Calu3 (cell line): Measurements from ENCODE around the gene CD6. TPM values are rescaled to one million over a fixed set of nuclear protein-coding genes. Genes with fewer than 3 reads are reported as not detected.

ENCODE experiments used
- BruUV-seq: library from RNA; stranded (reverse); fragments of 400-500 nt; replicated peaks from 2 replicates; lab custom pipeline; 2021; lab: Mats Ljungman, UMichigan
- CTCF ChIA-PET: fragments of 300-600 bp; sonication (Branson Sonifier 250); formaldehyde crosslinking; loops from one replicate; lab custom pipeline; 2022; ENCODE audit warnings: antibody characterized with exemption; lab: Charles Lee
- DNase-seq: peaks from one replicate; pipeline ENCODE4 v3.0.0; 2022
- H3K27ac Mint-ChIP-seq: one replicate; pipeline ENCODE4 v1.8.0; 2022; ENCODE audit warnings: mixed read lengths; ENCODE audit not compliant: unreplicated experiment
- H3K27me3 Mint-ChIP-seq: one replicate; pipeline ENCODE4 v1.8.0; 2022; ENCODE audit warnings: mixed read lengths; ENCODE audit not compliant: unreplicated experiment
- H3K36me3 Mint-ChIP-seq: one replicate; pipeline ENCODE4 v1.8.0; 2022; ENCODE audit warnings: mild to moderate bottlenecking, moderate library complexity, mixed read lengths; ENCODE audit not compliant: insufficient read depth, unreplicated experiment
- H3K4me1 Mint-ChIP-seq: one replicate; pipeline ENCODE4 v1.8.0; 2022; ENCODE audit warnings: mild to moderate bottlenecking, low read depth, mixed read lengths; ENCODE audit not compliant: unreplicated experiment
- H3K4me3 Mint-ChIP-seq: one replicate; pipeline ENCODE4 v1.8.0; 2022; ENCODE audit warnings: mild to moderate bottlenecking, low read depth, moderate library complexity, mixed read lengths; ENCODE audit not compliant: unreplicated experiment
- H3K9me3 Mint-ChIP-seq: one replicate; pipeline ENCODE4 v1.8.0; 2022; ENCODE audit warnings: low read depth, mixed read lengths; ENCODE audit not compliant: unreplicated experiment
- intact Hi-C: fragments of 100-400 bp; cut with micrococcal nuclease; formaldehyde crosslinking; loops from one replicate; pipeline ENCODE4 v1.10.0; 2022; ENCODE audit not compliant: unreplicated experiment
- total RNA-seq: library from RNA; stranded (reverse); gene quantifications from 2 replicates; pipeline ENCODE4 v1.2.3, GENCODE V29; 2022
- TF ChIP-seq, protein P1 (sequence below): fragments of 200-600 bp; IDR thresholded peaks from one replicate; pipeline ENCODE4 v1.8.0; 2022; ENCODE audit warnings: antibody characterized with exemption; ENCODE audit not compliant: unreplicated experiment

The CD6 gene
- total RNA-seq, 1 experiment from 2014 or later, result 0.26 TPM

DNA sequence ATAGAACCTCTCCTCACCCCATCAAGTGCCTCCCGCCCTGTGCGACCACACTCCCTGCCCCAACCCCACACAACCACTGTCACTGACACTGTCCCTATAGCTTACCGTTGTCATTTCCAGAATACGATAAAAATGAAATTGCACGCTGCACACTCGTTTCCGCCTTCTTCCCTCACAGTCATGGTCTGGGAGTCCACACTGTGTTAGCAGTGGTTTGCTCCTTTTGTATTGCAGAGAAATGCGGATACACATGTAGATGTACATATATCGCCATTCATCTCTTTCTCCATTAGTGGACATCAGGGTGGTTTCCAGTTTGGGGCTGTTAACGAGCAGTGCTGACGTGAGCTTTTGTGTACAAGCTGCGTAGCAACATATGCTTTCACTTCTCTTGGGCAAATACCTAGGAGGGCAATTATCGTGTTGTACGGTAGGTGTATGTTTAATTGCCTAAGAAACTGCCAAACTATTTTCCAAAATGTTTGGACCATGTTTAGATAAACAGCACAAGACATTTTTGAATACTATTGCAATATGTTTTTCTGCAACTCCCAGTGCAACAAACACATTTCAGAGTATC is 71.6 kb downstream of the CD6 start:
- no peak overlapping the region for H3K4me3 Mint-ChIP-seq
- peaks cover 17% of the 10 kb centered on the region for H3K27me3 Mint-ChIP-seq
- no peak for DNase-seq
- TF ChIP-seq, protein P1, sequence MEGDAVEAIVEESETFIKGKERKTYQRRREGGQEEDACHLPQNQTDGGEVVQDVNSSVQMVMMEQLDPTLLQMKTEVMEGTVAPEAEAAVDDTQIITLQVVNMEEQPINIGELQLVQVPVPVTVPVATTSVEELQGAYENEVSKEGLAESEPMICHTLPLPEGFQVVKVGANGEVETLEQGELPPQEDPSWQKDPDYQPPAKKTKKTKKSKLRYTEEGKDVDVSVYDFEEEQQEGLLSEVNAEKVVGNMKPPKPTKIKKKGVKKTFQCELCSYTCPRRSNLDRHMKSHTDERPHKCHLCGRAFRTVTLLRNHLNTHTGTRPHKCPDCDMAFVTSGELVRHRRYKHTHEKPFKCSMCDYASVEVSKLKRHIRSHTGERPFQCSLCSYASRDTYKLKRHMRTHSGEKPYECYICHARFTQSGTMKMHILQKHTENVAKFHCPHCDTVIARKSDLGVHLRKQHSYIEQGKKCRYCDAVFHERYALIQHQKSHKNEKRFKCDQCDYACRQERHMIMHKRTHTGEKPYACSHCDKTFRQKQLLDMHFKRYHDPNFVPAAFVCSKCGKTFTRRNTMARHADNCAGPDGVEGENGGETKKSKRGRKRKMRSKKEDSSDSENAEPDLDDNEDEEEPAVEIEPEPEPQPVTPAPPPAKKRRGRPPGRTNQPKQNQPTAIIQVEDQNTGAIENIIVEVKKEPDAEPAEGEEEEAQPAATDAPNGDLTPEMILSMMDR, result no peak
- H3K36me3 Mint-ChIP-seq, result no peaks in the 10 kb centered on the region
- BruUV-seq, result no TSS peak
- no peak overlapping the region for H3K27ac Mint-ChIP-seq
- intact Hi-C loops, result no loop called here
- CTCF ChIA-PET, result no interaction called here
- H3K9me3 Mint-ChIP-seq, result no peaks in the 10 kb centered on the region
- H3K4me1 Mint-ChIP-seq, result no peaks in the 10 kb centered on the region

DNA sequence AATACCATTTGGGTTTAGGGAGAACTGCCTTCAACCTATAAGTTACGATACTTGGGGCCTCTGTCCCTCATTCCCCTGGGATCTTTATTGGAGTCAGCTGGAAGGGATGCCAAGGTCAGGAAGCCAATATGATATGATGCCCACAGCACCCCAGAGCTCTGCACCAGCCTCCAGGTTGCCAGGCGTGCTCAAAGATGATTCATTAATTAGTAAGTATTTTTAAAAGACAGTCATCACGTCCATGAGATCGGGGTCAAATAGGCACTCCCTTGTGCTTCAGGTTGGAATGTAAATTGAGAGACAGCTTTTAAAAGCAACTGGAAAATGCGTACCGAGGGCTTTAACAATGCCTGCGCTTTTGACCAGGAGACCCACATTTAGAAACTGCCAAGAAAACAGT is 73.8 kb downstream of the CD6 start:
- Mint-ChIP-seq H3K36me3 (no peaks in the 10 kb centered on the region), H3K4me3 (no peak overlapping the region), H3K9me3 (no peaks in the 10 kb centered on the region), H3K4me1 (no peaks in the 10 kb centered on the region), H3K27ac (no peak overlapping the region), H3K27me3 (peaks cover 39% of the 10 kb centered on the region)
- CTCF ChIA-PET, result no interaction called here
- BruUV-seq, result no TSS peak
- DNase-seq, result no peak
- intact Hi-C loops, result no loop called here
- TF ChIP-seq, protein P1, result no peak

- CTCF ChIA-PET, result interaction anchor here (0.6 kb wide), 1 partner anchor 798 kb away, joined by 5 read pairs; no protein-coding TSS in a partner anchor
- Mint-ChIP-seq H3K27ac (no peak overlapping the region), H3K36me3 (no peaks in the 10 kb centered on the region)
These were observed 75.4 kb downstream of the CD6 start for GRCh38 chr11:61046833-61047232.

DNA sequence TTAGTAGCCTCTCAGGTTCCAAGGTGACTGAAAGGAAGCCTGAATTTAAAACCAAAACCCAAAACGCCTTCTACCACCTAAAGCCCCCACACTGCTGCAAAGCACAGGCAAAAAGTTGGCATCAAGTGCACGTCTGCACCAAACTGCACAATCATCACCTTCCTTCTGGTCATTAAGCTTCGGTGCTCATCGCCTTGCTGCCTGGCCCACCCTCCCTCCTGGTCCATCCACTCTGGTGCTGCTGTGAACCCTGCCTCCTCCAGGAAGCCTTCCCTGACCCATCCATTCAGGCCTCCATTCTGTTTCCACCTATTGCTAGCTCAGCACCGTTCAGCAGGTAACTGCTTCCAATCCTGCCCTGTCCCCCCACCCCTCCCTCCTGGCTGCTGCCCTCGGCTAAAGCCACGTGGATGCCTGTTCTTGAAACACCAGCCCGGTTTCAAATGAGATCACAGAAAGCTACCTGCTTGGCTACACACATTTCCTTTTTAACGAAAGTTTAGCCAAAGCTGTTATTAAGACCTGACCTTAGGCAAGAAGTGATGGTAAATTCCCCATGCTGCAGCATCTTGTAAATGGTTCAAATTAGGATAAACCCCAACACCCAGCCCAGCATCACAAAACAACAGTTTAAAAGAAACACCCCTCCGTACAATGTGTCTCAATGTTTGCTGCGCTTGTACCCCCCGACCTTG is 77.0 kb downstream of the CD6 start:
- Mint-ChIP-seq H3K4me3 (no peak overlapping the region), H3K36me3 (no peaks in the 10 kb centered on the region), H3K9me3 (no peaks in the 10 kb centered on the region), H3K4me1 (no peaks in the 10 kb centered on the region), H3K27me3 (peaks cover 44% of the 10 kb centered on the region), H3K27ac (no peak overlapping the region)
- BruUV-seq, result no TSS peak
- DNase-seq, result no peak
- TF ChIP-seq, protein P1, result no peak
- intact Hi-C loops, result no loop called here
- CTCF ChIA-PET, result no interaction called here

More at GRCh38 chr11:61046833-61047232, 75.4 kb downstream of the CD6 start:
- intact Hi-C loops, result no loop called here
- DNase-seq, result no peak
- Mint-ChIP-seq H3K4me1 (no peaks in the 10 kb centered on the region), H3K4me3 (no peak overlapping the region), H3K27me3 (peaks cover 43% of the 10 kb centered on the region), H3K9me3 (no peaks in the 10 kb centered on the region)
- no TSS peak for BruUV-seq
- TF ChIP-seq, protein P1, result no peak
